HG03060 (cell line): ENCODE data around the gene RPL18A.

Experiments
- ATAC-seq: cut with Tn5 transposase; IDR thresholded peaks from one replicate; pipeline ENCODE4 v1.9.1; 2021; ENCODE audit warnings: low read depth, moderate number of reproducible peaks; ENCODE audit not compliant: unreplicated experiment

Gene RPL18A

DNA sequence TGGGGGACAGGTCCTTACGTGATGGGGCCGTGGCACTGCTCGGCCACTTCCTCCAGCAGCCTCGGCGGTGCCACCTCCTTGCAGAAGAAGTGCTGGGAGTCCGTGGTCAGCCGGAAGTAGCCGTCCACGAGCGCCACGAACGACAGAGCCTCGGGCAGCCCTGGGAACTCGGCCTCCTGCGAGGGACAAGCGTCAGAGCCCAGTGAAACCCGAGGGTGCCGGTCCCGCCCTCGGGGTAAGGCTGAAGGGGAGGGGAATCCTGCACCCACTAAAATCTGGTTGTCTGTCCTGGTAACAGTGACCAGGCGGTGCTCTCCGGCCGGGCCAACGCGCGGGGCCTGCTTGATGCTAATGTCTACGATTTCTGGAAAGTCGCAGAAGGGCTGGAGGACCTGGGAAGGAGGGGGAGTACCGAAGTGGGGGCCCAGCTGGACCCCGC, 18.3 kb upstream of the RPL18A start:
- no peak for ATAC-seq

DNA sequence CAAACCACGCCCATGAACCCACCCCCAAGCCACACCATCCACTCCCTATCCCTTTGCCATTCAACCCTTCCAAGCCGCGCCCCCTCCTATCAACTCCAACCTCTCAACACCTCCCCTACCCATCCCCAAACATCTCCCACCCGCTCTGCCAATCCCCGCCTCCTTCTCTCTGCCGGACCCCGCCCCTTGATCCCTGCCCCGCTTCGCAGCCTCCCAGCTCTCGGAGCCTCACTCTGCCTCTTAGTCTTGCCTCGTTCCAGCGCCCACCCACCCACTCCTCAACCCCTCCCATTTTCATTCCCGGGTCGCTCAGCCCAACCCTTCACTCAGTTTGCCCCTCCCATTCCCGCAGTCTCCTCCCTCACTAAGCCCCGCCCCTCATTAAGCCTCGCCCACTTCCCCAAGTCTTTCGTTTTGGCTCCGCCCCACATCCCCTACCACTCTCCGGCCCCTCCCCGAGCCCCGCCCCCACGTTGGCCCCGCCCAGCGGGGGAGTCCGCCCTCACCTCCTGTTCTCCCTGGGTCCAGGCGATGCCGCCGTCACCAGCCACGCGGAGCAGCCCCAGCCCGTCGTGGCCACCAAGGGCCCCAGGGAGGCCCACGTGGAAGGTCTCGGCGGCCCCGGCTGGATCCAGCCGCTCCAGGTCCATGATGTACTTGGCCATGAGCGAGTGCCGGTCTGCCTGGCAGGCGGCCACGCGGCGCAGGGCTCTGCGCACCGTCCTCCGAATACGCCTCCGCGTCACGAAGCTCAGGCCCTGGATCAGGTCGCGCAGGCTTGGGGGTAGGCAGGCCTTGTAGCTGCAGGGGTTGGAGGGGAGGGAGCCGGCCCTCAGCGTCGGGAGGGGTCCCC, 17.7 kb upstream of the RPL18A start:
- ATAC-seq: no peak

DNA sequence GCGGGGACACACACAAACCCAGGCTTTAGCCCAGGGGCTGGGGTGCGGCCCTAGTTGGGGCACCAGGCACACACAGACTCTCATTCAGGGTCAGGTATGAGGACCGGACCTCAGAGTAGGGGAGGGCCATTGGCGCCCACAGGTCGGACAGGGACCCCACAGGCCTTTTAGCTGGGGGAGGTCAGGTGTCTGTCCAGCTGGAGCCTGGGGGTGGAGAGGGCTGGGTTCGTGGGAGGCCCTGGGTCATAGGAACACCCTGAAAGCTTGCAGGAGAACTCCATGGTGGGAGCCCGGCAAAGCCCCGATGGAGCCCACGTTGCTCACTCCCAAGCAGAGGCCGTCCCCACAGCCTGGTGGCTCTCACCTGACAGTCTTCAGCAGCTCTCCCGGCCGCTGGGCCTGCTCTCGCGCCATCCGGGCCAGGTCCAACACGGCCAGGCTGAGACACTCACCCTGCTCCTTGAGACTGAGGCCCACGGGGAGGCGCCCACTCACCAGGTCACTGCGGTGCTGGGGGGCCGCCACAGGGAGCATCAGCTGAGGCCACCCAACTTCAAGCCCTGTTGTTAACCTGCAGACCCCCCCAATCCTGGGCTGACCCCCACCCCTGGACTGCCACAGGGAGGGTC, 16.9 kb upstream of the RPL18A start:
- no peak for ATAC-seq

DNA sequence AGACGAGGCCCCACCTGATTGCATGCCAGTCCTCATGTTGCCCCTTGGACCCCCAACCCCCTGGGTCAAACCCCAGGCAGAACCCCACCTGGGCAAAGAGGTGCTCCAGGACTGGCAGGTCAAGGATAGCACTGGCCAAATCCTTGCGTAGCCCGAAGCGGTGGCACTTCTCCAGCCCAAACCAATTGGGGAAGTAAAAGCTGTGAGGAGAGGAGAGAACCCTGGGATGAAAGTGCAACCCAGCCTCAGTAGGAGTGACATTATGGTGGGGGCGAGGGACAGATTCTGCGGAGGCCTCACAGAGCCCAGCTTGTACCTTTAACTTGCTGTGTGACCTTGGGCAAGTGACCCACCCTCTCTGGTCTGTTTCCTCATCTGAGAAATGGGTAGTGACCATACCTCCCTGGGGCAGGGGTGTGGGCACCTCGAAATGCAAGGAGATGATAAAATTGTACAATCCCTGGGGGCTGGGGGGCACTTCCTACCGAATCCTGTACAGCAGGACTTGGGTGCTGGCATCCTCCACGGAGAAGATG, 16.4 kb upstream of the RPL18A start:
- ATAC-seq: no peak

DNA sequence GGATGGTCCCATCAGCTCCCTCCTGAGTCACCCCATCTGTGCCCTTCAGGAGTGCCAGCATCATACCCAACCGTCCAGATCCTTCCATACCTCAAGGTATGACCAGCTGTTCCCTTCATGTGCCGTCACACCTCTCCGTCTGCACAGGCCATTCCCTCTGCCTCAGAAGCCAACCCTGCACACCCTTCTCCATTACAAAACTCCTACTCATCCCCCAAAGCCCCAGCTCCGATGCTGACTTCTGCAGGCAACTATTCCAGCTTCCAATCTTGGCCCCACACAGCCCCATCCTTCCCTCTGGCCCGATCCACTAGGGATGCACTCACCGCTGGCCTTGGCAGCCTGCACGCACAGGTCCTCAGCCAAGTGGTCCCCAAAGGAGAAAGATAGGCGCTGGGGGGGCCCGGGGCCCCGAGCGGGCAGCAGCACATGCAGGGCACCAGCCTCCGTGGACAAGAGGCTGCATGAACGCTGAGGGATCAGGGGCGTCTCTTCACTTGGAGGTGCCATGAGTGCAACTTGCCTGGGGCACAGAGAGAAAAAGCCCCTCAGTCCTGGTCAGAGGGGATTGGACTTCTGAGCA, 15.7 kb upstream of the RPL18A start:
- no peak for ATAC-seq

DNA sequence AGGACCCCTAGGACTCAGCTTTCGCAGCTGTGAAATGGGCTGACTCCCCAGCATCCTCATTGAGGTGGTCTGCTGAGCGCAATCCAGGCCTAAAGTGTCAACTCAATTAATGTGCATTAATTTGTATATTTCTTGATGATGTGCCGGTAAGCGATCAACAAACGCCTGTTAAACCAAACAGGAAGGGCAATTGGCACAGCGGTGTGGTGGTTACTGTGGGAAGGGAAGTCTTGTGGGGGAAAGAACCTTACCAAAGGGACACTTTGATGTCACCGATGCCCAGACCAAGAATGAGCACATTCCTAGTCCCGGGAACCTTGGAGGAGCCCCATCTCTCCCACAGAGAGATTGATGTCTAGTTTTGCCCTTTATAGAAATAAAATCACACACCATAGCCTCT, 13.6 kb upstream of the RPL18A start:
- no peak for ATAC-seq

DNA sequence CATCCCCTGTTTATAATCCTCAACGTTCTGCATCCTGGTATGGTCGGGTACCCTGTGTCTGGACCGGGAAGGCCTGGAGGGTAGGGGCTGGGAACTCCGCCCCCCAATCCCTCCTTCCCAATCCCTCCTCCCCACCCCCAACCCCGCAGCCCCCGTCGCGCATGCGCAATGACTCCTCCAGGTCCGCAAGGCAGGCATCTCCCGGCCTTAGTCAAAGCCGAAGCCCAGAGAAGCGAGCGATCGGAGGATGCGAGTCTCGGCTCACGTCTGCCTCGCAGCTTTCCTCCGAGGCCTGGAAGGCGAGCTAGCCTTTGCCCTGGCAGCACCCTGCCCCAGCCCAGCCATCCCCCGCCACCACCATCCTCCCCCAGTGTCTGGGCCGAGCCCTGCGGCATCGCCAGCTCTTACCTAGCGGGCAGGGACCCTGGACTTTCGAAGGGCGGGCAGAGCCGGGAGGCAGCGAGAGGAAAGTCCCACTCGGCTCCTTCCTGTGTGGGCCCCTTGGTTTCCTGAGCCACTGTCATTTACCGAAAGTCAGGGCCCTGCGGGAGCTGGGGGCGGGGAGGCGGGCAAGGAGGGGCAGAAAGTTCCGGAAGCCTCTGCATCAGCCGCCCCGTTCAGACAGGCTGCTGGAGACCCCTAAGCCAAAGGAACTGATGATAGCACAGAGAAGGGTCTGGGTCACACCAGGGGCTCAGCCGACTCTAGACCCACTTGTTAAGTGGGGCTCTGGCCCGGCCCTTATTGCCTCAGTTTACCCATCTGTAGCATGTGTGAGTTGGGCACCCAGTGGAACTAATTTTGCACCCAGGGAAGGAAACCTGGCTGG, 12.0 kb upstream of the RPL18A start, which contains the start of gene JAK3:
TSS of gene JAK3 (minus strand) at position 445 of the 829 bp plus-strand sequence. CDS start 3,565 bp downstream, outside the sequence.
- ATAC-seq: no peak

DNA sequence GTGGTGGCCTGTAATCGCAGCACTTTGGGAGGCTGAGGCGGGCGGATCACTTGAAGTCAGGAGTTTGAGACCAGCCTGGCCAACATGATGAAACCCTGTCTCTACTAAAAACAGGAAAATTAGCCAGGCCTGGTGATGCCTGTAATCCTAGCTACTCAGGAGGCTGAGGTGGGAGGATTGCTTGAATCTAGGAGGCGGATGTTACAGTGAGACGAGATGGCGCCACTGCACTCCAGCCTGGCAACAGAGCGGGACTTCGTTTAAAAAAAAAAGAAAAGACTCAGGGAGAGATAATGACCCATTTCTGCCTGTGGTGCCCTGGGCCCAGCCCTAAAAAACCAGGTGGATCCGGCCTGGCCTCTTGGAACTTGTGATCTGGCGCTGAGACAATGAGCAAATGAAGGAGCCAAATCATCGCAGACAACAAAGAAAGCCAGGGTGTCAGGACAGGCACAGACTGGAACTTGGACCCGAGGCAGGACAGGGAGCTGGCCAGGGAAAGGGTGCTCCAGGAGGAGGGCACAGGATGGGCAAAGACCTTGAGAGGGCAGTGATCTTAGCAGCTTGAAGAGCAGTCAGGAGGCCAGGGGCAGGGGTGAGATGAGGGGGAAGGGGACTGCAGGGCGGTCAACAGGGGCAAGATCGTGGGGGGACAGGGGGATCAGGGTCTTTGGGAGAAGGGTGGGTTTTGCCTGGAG, 11.0 kb upstream of the RPL18A start:
- no peak for ATAC-seq

DNA sequence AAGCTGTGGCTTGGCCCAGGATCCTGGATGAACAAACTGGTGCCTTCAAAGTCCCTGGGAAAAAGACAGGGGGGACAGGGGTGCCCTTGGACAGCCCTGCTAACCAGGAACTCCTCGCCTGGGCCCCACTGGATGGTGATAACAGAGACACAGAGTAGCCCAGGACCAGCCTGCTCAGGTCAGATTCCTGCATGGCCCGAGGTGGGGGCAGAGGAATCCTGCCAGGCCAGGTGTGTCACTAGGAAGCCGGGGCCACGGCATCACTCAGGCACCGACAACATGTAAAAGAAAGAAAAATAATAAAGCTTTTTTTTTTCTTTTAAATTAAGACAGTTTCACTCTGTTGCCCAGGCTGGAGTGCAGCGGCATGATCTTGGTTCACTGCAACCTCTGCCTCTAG, 5.6 kb upstream of the RPL18A start:
- ATAC-seq: no peak

DNA sequence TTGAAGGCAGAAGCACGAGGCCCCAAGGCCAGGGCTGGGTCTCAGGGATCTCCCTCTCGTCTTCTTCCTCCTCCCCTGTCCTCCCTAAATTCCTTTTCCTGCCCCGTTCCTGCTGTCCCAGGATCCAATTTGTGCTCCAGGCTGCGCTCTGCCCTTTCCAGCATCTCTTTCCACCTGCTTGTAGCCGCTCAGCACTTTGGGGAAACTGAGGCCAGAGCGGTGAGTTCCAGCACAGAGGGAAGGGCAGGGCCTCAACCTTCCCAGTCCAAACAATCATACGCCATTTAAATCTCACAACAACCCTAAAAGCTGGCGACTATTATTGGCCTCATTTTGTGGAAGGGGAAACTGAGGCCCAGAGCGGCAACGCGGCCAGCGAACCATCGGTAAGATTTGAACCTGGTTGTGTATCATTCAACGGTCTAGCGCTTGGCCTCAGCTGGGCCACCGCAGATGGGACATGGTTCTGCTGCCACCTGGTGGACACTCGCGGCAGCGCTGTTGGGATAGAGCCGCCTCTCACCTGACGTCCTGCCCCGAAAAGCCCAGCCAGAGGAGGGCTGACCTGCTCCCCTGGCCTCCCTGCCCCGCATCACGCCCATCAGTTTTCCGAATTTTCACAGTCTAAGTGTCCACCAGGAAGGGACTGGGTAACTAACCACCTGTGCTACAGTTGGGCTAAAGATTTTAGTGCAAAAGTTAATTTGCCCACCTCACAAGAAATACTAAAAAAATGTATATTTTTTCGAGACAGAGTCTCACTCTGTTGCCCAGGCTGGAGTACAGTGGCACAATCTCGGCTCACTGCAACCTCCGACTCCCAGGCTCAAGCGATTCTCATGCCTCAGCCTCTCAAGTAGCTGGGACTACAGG, 4.2 kb upstream of the RPL18A start:
- no peak for ATAC-seq

DNA sequence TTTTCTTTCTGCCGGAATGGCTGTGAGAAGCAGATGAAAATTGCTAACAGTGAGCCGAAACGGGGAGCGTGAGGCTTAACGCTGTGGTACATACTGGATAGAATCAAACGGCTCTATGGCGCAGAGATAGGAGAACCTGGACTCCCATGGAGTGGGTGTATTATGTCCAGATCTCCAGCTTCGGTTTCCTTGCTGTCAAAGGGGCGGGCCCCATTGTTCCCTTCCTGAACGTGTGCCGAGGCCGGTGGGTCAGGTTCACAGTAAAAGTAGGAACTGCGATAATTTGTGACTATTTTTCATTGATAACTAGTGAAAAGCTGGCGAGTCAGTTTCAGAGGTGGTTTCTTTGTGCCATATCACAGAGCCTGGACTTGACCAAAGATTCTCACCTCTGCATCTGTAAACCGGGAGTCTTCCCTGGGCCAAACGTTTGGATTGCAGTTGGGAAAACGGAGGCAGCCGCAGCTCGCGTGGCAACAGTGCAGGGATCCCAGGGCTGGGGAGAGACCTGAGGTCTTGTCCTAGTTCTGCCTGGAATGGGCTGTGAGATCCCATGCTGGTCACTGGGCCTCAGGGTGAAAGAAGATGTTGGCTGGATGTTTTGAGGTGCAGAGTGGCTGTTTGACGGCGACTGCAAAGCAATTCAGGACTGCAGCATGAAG, 752 bp downstream of the RPL18A start:
- ATAC-seq: no peak

DNA sequence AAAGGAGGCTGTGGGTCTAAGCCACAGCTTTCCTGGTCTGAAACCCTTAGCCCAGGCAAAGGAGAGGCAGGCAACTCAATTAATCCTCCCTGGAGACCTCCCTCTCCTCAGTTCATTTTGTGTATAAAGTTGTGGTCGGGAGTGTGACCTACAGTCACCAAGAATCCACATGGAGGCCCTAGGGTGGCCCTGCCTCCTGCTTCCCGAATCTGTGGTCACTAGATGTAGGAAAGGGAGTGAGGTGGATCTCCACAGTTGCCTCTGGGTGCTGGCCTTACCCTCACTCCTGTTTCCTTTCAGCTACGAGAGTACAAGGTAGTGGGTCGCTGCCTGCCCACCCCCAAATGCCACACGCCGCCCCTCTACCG, 1.3 kb downstream of the RPL18A start:
- ATAC-seq: no peak

DNA sequence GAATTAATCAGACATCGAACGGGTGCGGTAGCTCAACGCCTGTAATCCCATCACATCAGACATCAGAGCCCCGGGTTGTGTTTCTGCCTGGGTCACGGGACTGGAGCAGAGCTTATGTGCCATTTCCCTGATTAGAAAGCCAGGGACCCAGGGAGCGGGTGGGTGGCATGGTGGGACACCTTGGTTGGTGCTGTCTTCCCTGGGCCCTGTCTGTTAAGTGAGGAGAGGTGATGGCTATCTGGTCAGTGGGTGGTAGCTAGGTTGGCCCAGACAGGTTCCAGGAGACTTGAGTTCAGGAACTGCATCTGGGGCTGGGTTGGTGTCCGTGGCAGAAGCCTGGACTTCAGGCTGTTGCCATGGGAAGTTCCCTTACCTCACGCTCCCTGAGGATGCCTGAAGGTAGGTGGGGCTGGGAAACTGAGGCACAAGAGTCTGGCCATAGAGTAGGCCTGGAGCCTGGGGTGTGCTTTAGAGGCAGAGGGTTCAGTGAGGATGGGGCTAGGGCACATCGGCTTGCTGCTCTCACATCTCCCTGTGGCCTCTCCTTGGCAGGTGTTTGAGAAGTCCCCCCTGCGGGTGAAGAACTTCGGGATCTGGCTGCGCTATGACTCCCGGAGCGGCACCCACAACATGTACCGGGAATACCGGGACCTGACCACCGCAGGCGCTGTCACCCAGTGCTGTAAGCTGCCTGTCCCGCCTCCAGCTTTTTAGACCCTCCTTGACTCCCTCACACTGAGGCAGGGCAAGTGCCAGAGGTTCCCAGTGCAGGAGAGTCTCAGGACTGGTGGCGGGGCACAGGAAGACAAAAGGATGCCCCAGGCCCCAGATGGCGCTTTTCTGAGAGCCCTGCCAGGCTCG, 2.1 kb downstream of the RPL18A start:
- ATAC-seq: no peak

DNA sequence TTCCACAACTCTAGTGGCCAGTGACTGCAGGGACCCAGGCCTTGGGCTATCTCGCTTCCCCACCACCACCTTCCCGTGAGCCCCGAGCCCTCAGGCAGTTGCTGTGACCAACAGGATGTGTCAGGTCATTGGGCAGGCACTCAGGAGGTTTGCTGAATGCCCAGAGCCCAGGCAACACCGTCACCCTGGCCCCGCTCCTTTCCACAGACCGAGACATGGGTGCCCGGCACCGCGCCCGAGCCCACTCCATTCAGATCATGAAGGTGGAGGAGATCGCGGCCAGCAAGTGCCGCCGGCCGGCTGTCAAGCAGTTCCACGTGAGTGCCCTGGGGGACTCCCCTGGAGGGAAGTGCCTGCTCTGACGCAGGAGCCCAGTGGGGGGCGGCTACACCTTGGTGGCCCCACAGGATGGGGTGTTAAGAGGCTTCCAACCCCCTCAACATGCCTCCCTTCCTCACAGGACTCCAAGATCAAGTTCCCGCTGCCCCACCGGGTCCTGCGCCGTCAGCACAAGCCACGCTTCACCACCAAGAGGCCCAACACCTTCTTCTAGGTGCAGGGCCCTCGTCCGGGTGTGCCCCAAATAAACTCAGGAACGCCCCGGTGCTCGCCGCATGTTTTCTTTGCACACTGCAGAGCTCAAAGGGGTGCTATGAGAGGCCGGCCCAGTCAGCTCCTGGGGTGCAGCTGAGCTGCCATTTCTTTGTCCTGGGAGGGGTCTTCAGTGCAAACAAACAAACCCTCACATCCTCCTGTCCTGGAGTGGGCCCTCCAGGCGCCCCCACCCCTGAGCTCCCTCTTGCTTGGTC, 3.2 kb downstream of the RPL18A start:
- no peak for ATAC-seq

DNA sequence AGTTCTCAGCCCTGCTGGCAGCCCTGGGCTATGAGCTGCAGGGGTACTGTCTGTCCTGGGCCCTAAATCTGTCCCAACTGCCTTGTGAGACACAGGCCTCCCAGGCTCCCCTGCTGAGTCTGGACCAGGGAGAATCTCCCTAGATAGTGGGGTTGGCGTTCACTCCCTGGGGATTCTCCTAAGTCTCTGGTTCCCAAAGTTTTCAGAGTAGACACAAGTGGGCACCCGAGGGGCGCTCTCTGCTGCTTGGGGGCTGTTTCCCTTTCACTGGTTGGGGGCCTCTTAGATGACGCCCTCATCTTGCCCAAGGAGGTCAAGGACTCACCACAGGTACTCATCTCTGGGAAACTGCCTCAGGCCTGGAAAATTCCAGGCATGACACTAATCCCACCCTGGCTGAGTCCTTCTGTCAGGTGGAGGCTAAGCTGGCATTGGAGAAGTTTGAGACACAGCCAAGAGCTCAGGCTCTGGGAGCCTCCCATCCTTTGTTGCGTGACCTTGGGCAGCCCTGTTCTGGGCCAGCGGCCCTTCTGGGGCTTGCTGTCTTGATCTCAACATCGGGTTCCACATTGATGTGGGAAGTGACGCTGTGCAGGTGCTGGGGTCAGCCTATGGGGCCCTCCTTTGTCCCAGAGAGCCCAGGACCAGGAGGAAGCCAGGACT, 3.9 kb downstream of the RPL18A start:
- ATAC-seq: no peak
